T-cell (primary cell): ENCODE results near the gene PARD3. TPM values are rescaled to one million over a fixed set of nuclear protein-coding genes. Genes with fewer than 3 reads are reported as not detected.

Experiments
- ATAC-seq, 4 experiments: fragments of 200-7000 bp in 3 of 4; fragments of 150-1000 bp in 1 of 4; cut with Tn5 transposase; replicated peaks in 1 of 4; 1 replicate in 3 of 4; 2 replicates in 1 of 4; pipeline ENCODE4 v1.10.0; 2021; ENCODE audit warnings: moderate library complexity in 3 of 4, mild to moderate bottlenecking in 2 of 4, moderate number of reproducible peaks in 1 of 4
- CTCF ChIA-PET, 2 donors: fragments of 300-600 bp; sonication (Branson Sonifier 250); formaldehyde crosslinking; loops; one replicate each; lab custom pipeline; 2022; ENCODE audit warnings: antibody characterized with exemption in 2 of 2; lab: Charles Lee
- POLR2A ChIA-PET, 2 donors: fragments of 300-600 bp; sonication (Branson Sonifier 250); formaldehyde crosslinking; loops; one replicate each; lab custom pipeline; 2022; ENCODE audit warnings: antibody characterized with exemption in 2 of 2; lab: Charles Lee
- DNase-seq, 35 experiments: peaks; one replicate each; pipeline versions ENCODE4 v3.0.0 to v3.0.0-alpha.2; 2013 to 2023
- H3K27ac ChIP-seq: one replicate; pipeline ENCODE4 v1.5.1; 2013; ENCODE audit warnings: low read length
- H3K27me3 ChIP-seq, 2 experiments: replicated peaks in 1 of 2; 1 replicate in 1 of 2; 2 replicates in 1 of 2; pipeline versions ENCODE4 v1.6.1 to v1.7.0; 2013; ENCODE audit warnings: low read length in 1 of 2, mixed read lengths in 1 of 2; ENCODE audit not compliant: control insufficient read depth in 2 of 2, insufficient read depth in 2 of 2; ENCODE audit errors: extremely low read depth in 1 of 2
- H3K36me3 ChIP-seq, 2 donors: 1 replicate in 1 of 2; 2 replicates in 1 of 2; pipeline versions ENCODE4 v1.6.1 to v1.7.0; 2013; ENCODE audit warnings: low read length in 1 of 2; ENCODE audit not compliant: control insufficient read depth in 2 of 2, insufficient read depth in 1 of 2; ENCODE audit errors: extremely low read depth in 1 of 2
- H3K4me1 ChIP-seq, 2 experiments: 1 replicate in 1 of 2; 2 replicates in 1 of 2; pipeline versions ENCODE4 v1.6.1 to v1.7.0; 2013; ENCODE audit warnings: low read length in 2 of 2, mixed read lengths in 1 of 2; ENCODE audit not compliant: insufficient read depth in 2 of 2, control insufficient read depth in 1 of 2; ENCODE audit errors: extremely low read depth in 1 of 2
- H3K4me3 ChIP-seq, 2 donors: 1 replicate in 1 of 2; 2 replicates in 1 of 2; pipeline versions ENCODE4 v1.5.1 to v1.7.0; 2013; ENCODE audit warnings: mild to moderate bottlenecking in 2 of 2, low read length in 1 of 2, moderate library complexity in 1 of 2; ENCODE audit not compliant: control insufficient read depth in 1 of 2; ENCODE audit errors: extremely low read depth in 1 of 2
- H3K9me3 ChIP-seq: 2 replicates; pipeline ENCODE4 v1.7.0; 2013
- H3K27ac Mint-ChIP-seq, 2 donors: one replicate each; pipeline ENCODE4 v1.8.0; 2020 to 2021; ENCODE audit warnings: mild to moderate bottlenecking in 2 of 2, mixed read lengths in 2 of 2
- H3K27me3 Mint-ChIP-seq, 2 donors: one replicate each; pipeline ENCODE4 v1.8.0; 2021 to 2022; ENCODE audit warnings: mixed read lengths in 2 of 2
- H3K36me3 Mint-ChIP-seq: one replicate; pipeline ENCODE4 v1.8.0; 2021; ENCODE audit warnings: mixed read lengths
- H3K4me1 Mint-ChIP-seq, 3 donors: one replicate each; pipeline ENCODE4 v1.8.0; 2020 to 2022; ENCODE audit warnings: mixed read lengths in 3 of 3, mild to moderate bottlenecking in 1 of 3
- H3K4me3 Mint-ChIP-seq, 3 donors: one replicate each; pipeline ENCODE4 v1.8.0; 2020 to 2022; ENCODE audit warnings: mild to moderate bottlenecking in 3 of 3, mixed read lengths in 3 of 3, moderate library complexity in 3 of 3
- H3K9me3 Mint-ChIP-seq, 3 donors: one replicate each; pipeline ENCODE4 v1.8.0; 2020 to 2022; ENCODE audit warnings: mixed read lengths in 3 of 3
- WGBS: methylation state at CpG from one replicate; pipeline ENCODE4 v1.1.5; 2013; ENCODE audit warnings: missing lambda C conversion rate; ENCODE audit not compliant: insufficient coverage; 5-methylcytosine and 5-hydroxymethylcytosine counted together
- total RNA-seq, 35 experiments: library from RNA in 6 of 35; stranded (reverse) in 6 of 35; fragments of 120-200 nt in 1 of 35; gene quantifications; one replicate each; pipeline versions ENCODE4 v1.2.1 to v1.2.4 and lab custom pipeline; 2013 to 2026

The PARD3 gene
- total RNA-seq, 5 donors from 2014 or later (not counting 1 experiment from before 2014, with no cell fraction given) = 0.36 to 0.92 (median 0.65) TPM

DNA sequence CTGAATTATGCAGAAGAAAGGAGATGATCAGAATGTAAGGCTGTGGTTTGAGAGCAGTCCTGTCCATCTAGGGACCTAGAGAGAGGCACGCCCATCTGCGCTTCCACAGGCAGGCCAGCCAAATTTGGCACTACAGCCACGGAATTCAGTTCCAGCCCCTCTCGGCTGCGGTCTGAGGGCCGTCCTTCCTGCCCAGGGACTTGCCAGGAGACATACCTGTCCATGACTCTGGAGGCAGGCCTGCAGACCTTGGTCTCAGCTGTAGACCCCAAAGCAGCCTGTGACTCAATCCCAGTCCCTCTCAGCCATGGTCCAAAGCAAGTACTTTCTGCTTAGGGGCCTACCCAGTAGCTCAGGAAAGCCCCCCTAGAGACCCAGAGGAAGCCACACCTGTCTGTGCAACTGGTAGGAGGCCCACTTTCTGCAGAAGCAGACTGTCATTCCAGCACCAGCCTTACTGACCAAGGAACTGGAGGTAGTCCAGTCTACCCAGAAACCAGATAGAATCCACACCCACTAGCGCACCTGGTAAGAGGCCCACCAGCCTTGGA is 720.9 kb downstream of the PARD3 start:
- Histone ChIP-seq H3K27me3 (peaks cover 0 to 6% of the 10 kb centered on the region in 2 experiments), H3K4me3 (no peak overlapping the region), H3K9me3 (no peaks in the 10 kb centered on the region), H3K4me1 (no peaks in the 10 kb centered on the region), H3K27ac (no peak overlapping the region), H3K36me3 (no peaks in the 10 kb centered on the region)
- no peaks in the 10 kb centered on the region for H3K4me1 Mint-ChIP-seq
- peaks cover 11 to 16% (median 14%) of the 10 kb centered on the region in 3 donors for H3K9me3 Mint-ChIP-seq
- CTCF ChIA-PET = no interaction called here
- 75% methylated on average over 7 of the region's 7 CpGs for WGBS
- DNase-seq (no peak), ATAC-seq (no peak)
- no peak overlapping the region for H3K4me3 Mint-ChIP-seq
- POLR2A ChIA-PET = no interaction called here
- H3K27me3 Mint-ChIP-seq = peaks cover 3% of the 10 kb centered on the region in 2 donors
- H3K27ac Mint-ChIP-seq = no peak overlapping the region
- H3K36me3 Mint-ChIP-seq = no peaks in the 10 kb centered on the region

GRCh38 chr10:34092891-34093290 is 722.2 kb downstream of the PARD3 start:
- Histone ChIP-seq H3K27me3 (peaks cover 0 to 6% of the 10 kb centered on the region in 2 experiments), H3K9me3 (no peaks in the 10 kb centered on the region), H3K4me3 (no peak overlapping the region), H3K27ac (no peak overlapping the region), H3K4me1 (no peaks in the 10 kb centered on the region), H3K36me3 (no peaks in the 10 kb centered on the region)
- Mint-ChIP-seq H3K9me3 (peaks cover 11 to 16% (median 14%) of the 10 kb centered on the region in 3 donors), H3K27ac (no peak overlapping the region), H3K4me1 (no peaks in the 10 kb centered on the region), H3K27me3 (peaks cover 3% of the 10 kb centered on the region in 2 donors), H3K4me3 (no peak overlapping the region), H3K36me3 (no peaks in the 10 kb centered on the region)
- ChIA-PET POLR2A (no interaction called here), CTCF (no interaction called here)
- 80% methylated on average over 1 of the region's 1 CpG for WGBS
- ATAC-seq (no peak), DNase-seq (no peak)

- H3K36me3 ChIP-seq = no peaks in the 10 kb centered on the region
- H3K4me3 ChIP-seq = no peak overlapping the region
- Mint-ChIP-seq H3K9me3 (peaks cover 11 to 16% (median 14%) of the 10 kb centered on the region in 3 donors), H3K4me1 (no peaks in the 10 kb centered on the region), H3K27ac (no peak overlapping the region), H3K27me3 (peaks cover 3% of the 10 kb centered on the region in 2 donors), H3K36me3 (no peaks in the 10 kb centered on the region), H3K4me3 (no peak overlapping the region)
- H3K9me3 ChIP-seq = no peaks in the 10 kb centered on the region
- no peak overlapping the region for H3K27ac ChIP-seq
- CTCF ChIA-PET = no interaction called here
- ATAC-seq (no peak), DNase-seq (no peak)
- 81% methylated on average over 4 of the region's 6 CpGs for WGBS
- POLR2A ChIA-PET = no interaction called here
- peaks cover 0 to 6% of the 10 kb centered on the region in 2 experiments for H3K27me3 ChIP-seq
- H3K4me1 ChIP-seq = no peaks in the 10 kb centered on the region
Measured at GRCh38 chr10:34091635-34092195, 723.4 kb downstream of the PARD3 start.

- ATAC-seq (no peak), DNase-seq (no peak)
- H3K36me3 Mint-ChIP-seq = no peaks in the 10 kb centered on the region
- H3K4me3 ChIP-seq = no peak overlapping the region
- no peaks in the 10 kb centered on the region for H3K4me1 ChIP-seq
- CTCF ChIA-PET = no interaction called here
- H3K9me3 ChIP-seq = no peaks in the 10 kb centered on the region
- no peaks in the 10 kb centered on the region for H3K36me3 ChIP-seq
- H3K27ac Mint-ChIP-seq = no peak overlapping the region
- no peak overlapping the region for H3K4me3 Mint-ChIP-seq
- peaks cover 0 to 3% of the 10 kb centered on the region in 2 donors for H3K27me3 Mint-ChIP-seq
- H3K27ac ChIP-seq = no peak overlapping the region
- POLR2A ChIA-PET = no interaction called here
- 93% methylated on average over 4 of the region's 6 CpGs for WGBS
- no peaks in the 10 kb centered on the region for H3K4me1 Mint-ChIP-seq
- H3K9me3 Mint-ChIP-seq = peaks cover 0 to 10% (median 0%) of the 10 kb centered on the region in 3 donors
- peaks cover 0 to 2% of the 10 kb centered on the region in 2 experiments for H3K27me3 ChIP-seq
Measured at GRCh38 chr10:34089253-34089652, 725.8 kb downstream of the PARD3 start.

- ChIA-PET CTCF (no interaction called here), POLR2A (no interaction called here)
- Mint-ChIP-seq H3K9me3 (peaks cover 3 to 10% (median 6%) of the 10 kb centered on the region in 3 donors), H3K36me3 (no peaks in the 10 kb centered on the region), H3K4me3 (no peak overlapping the region), H3K27me3 (peaks cover 0 to 3% of the 10 kb centered on the region in 2 donors), H3K4me1 (no peaks in the 10 kb centered on the region), H3K27ac (no peak overlapping the region)
- Histone ChIP-seq H3K27me3 (no peaks in the 10 kb centered on the region), H3K36me3 (no peaks in the 10 kb centered on the region), H3K9me3 (no peaks in the 10 kb centered on the region), H3K4me3 (no peak overlapping the region), H3K27ac (no peak overlapping the region), H3K4me1 (no peaks in the 10 kb centered on the region)
- ATAC-seq (no peak), DNase-seq (no peak)
- 91% methylated on average over 6 of the region's 9 CpGs for WGBS
Measured at GRCh38 chr10:34088208-34088794, 726.8 kb downstream of the PARD3 start.

- peaks cover 0 to 3% of the 10 kb centered on the region in 2 donors for H3K27me3 Mint-ChIP-seq
- CTCF ChIA-PET = no interaction called here
- no peaks in the 10 kb centered on the region for H3K9me3 ChIP-seq
- H3K4me3 Mint-ChIP-seq = no peak overlapping the region
- no peak for DNase-seq
- no peak overlapping the region for H3K4me3 ChIP-seq
- 85% methylated on average over 3 of the region's 3 CpGs for WGBS
- no peak overlapping the region for H3K27ac Mint-ChIP-seq
- H3K36me3 Mint-ChIP-seq = no peaks in the 10 kb centered on the region
- ATAC-seq = no peak
- H3K9me3 Mint-ChIP-seq = peaks cover 4 to 6% (median 4%) of the 10 kb centered on the region in 3 donors
- no peak overlapping the region for H3K27ac ChIP-seq
- POLR2A ChIA-PET = no interaction called here
- H3K4me1 Mint-ChIP-seq = no peaks in the 10 kb centered on the region
- no peaks in the 10 kb centered on the region for H3K36me3 ChIP-seq
- no peaks in the 10 kb centered on the region for H3K27me3 ChIP-seq
- no peaks in the 10 kb centered on the region for H3K4me1 ChIP-seq
Measured at GRCh38 chr10:34087095-34087418, 728.0 kb downstream of the PARD3 start.
